ENCODE results near the gene GNB1.
A peak's percentile ranks its signal among the peaks of the same experiment; 100 is the strongest.

Gene GNB1

GRCh38 chr1:1907098-1907736 lies 16.3 kb upstream of the GNB1 start:
- TF ChIP-seq EP300 (IDR thresholded peaks at IDR 0.05; ENCODE audit: borderline replicate concordance), result no peak
- no peak; the same call in 1 of the 2 replicates for TF ChIP-seq MAX (IDR thresholded peaks at IDR 0.05)
- no peak for TF ChIP-seq TAF1 (IDR thresholded peaks at IDR 0.05; ENCODE audit: low read depth)
- no peak for TF ChIP-seq REST (IDR thresholded peaks at IDR 0.05; ENCODE audit: low read depth)
- no peak for TF ChIP-seq ZBTB7A (IDR thresholded peaks at IDR 0.05; ENCODE audit: low read depth)
- TF ChIP-seq FOXM1 (IDR thresholded peaks at IDR 0.05; ENCODE audit: borderline replicate concordance, low read depth), result no peak
- TF ChIP-seq YY1 (IDR thresholded peaks at IDR 0.05; ENCODE audit: low read depth), result no peak
- TF ChIP-seq EGR1 (IDR thresholded peaks at IDR 0.05), result no peak
- TF ChIP-seq RAD21 (IDR thresholded peaks at IDR 0.05; ENCODE audit: low read depth), result no peak
- TF ChIP-seq USF1 (IDR thresholded peaks at IDR 0.05), result no peak; the same call in 1 of the 2 replicates
- TF ChIP-seq TCF12 (IDR thresholded peaks at IDR 0.05; ENCODE audit: low read depth), result no peak
- TF ChIP-seq CREB1 (IDR thresholded peaks at IDR 0.05; ENCODE audit: low read depth), result no peak
- TF ChIP-seq TEAD4 (IDR thresholded peaks at IDR 0.05), result no peak
- no peak for TF ChIP-seq CEBPB (IDR thresholded peaks at IDR 0.05)
- no peak for TF ChIP-seq NFIC (IDR thresholded peaks at IDR 0.05)

- TF ChIP-seq EGR1 (IDR thresholded peaks at IDR 0.05), result no peak
- no peak for TF ChIP-seq TEAD4 (IDR thresholded peaks at IDR 0.05)
- TF ChIP-seq NFIC (IDR thresholded peaks at IDR 0.05), result no peak
- peak; percentile 95 for TF ChIP-seq RAD21 (IDR thresholded peaks at IDR 0.05; ENCODE audit: low read depth)
- no peak for TF ChIP-seq ZBTB7A (IDR thresholded peaks at IDR 0.05; ENCODE audit: low read depth)
These were observed 15.6 kb upstream of the GNB1 start for GRCh38 chr1:1906185-1907097.

GRCh38 chr1:1903224-1903623 lies 12.3 kb upstream of the GNB1 start:
- no peak for TF ChIP-seq EGR1 (IDR thresholded peaks at IDR 0.05)
- no peak for TF ChIP-seq CEBPB (IDR thresholded peaks at IDR 0.05)
- TF ChIP-seq MAX (IDR thresholded peaks at IDR 0.05), result no peak
- no peak for TF ChIP-seq USF1 (IDR thresholded peaks at IDR 0.05)
- no peak for TF ChIP-seq YY1 (IDR thresholded peaks at IDR 0.05; ENCODE audit: low read depth)
- no peak for TF ChIP-seq NFIC (IDR thresholded peaks at IDR 0.05)
- no peak for TF ChIP-seq ZBTB7A (IDR thresholded peaks at IDR 0.05; ENCODE audit: low read depth)
- no peak for TF ChIP-seq RAD21 (IDR thresholded peaks at IDR 0.05; ENCODE audit: low read depth)
- TF ChIP-seq TCF12 (IDR thresholded peaks at IDR 0.05; ENCODE audit: low read depth), result no peak
- no peak for TF ChIP-seq EP300 (IDR thresholded peaks at IDR 0.05; ENCODE audit: borderline replicate concordance)
- TF ChIP-seq TEAD4 (IDR thresholded peaks at IDR 0.05), result no peak
- TF ChIP-seq REST (IDR thresholded peaks at IDR 0.05; ENCODE audit: low read depth), result no peak
- TF ChIP-seq FOXM1 (IDR thresholded peaks at IDR 0.05; ENCODE audit: borderline replicate concordance, low read depth), result no peak
- TF ChIP-seq TAF1 (IDR thresholded peaks at IDR 0.05; ENCODE audit: low read depth), result no peak
- no peak for TF ChIP-seq CREB1 (IDR thresholded peaks at IDR 0.05; ENCODE audit: low read depth)

- TF ChIP-seq USF1 (IDR thresholded peaks at IDR 0.05), result no peak
- no peak for TF ChIP-seq EP300 (IDR thresholded peaks at IDR 0.05; ENCODE audit: borderline replicate concordance)
- no peak for TF ChIP-seq NFIC (IDR thresholded peaks at IDR 0.05)
- no peak for TF ChIP-seq CEBPB (IDR thresholded peaks at IDR 0.05)
- TF ChIP-seq FOXM1 (IDR thresholded peaks at IDR 0.05; ENCODE audit: borderline replicate concordance, low read depth), result no peak
- no peak for TF ChIP-seq TAF1 (IDR thresholded peaks at IDR 0.05; ENCODE audit: low read depth)
- TF ChIP-seq YY1 (IDR thresholded peaks at IDR 0.05; ENCODE audit: low read depth), result no peak
- TF ChIP-seq EGR1 (IDR thresholded peaks at IDR 0.05), result no peak
- no peak for TF ChIP-seq TEAD4 (IDR thresholded peaks at IDR 0.05)
- no peak for TF ChIP-seq REST (IDR thresholded peaks at IDR 0.05; ENCODE audit: low read depth)
- TF ChIP-seq ZBTB7A (IDR thresholded peaks at IDR 0.05; ENCODE audit: low read depth), result no peak
- TF ChIP-seq CREB1 (IDR thresholded peaks at IDR 0.05; ENCODE audit: low read depth), result no peak
- no peak for TF ChIP-seq RAD21 (IDR thresholded peaks at IDR 0.05; ENCODE audit: low read depth)
- TF ChIP-seq TCF12 (IDR thresholded peaks at IDR 0.05; ENCODE audit: low read depth), result no peak
- no peak for TF ChIP-seq MAX (IDR thresholded peaks at IDR 0.05)
These were observed 10.9 kb upstream of the GNB1 start for GRCh38 chr1:1901641-1902294.
